Peyer's patch (tissue), 4 donors: ENCODE data around the gene CTXND1.

Source experiments
- POLR2A ChIP-seq, 2 donors: fragments of 450-650 bp; IDR thresholded peaks; one replicate each; pipeline ENCODE4 v1.5.1; 2017; ENCODE audit warnings: antibody characterized with exemption in 2 of 2, mild to moderate bottlenecking in 2 of 2, moderate library complexity in 2 of 2
- TF ChIP-seq, protein P1 (sequence below), 6 experiments: fragments of 450-650 bp in 4 of 6; fragments of 200-600 bp in 2 of 6; sonication (generic) in 1 of 6; IDR thresholded peaks; one replicate each; pipeline ENCODE4 v1.5.1; 2017 to 2019; ENCODE audit warnings: antibody characterized with exemption in 6 of 6, mild to moderate bottlenecking in 3 of 6, moderate library complexity in 1 of 6

DNA sequence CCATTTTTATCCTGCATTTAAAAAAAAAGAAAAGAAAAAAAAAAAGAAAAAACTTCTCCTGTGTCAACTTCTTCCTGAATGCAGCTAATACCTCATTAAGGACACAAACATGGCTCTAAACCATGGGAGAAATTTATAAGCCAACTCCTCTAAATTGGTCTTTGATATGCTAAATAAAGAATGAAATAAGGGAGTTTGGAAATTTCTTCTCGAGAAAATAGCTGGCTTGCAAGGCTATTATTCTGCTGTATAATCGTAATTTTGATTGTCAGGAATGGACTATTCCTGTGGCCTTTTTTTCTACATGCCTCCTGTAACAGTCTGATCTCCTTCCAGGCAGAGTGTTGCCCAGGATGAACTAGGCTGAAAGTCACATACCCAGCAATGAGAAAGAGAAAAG, 20.6 kb downstream of the CTXND1 start:
- TF ChIP-seq, protein P1, sequence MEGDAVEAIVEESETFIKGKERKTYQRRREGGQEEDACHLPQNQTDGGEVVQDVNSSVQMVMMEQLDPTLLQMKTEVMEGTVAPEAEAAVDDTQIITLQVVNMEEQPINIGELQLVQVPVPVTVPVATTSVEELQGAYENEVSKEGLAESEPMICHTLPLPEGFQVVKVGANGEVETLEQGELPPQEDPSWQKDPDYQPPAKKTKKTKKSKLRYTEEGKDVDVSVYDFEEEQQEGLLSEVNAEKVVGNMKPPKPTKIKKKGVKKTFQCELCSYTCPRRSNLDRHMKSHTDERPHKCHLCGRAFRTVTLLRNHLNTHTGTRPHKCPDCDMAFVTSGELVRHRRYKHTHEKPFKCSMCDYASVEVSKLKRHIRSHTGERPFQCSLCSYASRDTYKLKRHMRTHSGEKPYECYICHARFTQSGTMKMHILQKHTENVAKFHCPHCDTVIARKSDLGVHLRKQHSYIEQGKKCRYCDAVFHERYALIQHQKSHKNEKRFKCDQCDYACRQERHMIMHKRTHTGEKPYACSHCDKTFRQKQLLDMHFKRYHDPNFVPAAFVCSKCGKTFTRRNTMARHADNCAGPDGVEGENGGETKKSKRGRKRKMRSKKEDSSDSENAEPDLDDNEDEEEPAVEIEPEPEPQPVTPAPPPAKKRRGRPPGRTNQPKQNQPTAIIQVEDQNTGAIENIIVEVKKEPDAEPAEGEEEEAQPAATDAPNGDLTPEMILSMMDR (IDR thresholded peaks at IDR 0.05) = no peak
- TF ChIP-seq POLR2A (IDR thresholded peaks at IDR 0.05) = no peak
